OCI-LY7 (cell line): Measurements from ENCODE around the gene JAZF1.

ENCODE experiments used
- CTCF ChIP-seq: fragments of 200-600 bp; sonication (generic); conservative IDR thresholded peaks from 2 replicates; pipeline ENCODE4 v1.5.1; 2014; ENCODE audit warnings: mild to moderate bottlenecking, antibody characterized with exemption, low read length, moderate library complexity, mixed read lengths
- EZH2phosphoT487 ChIP-seq: fragments of 200-600 bp; sonication (generic); IDR thresholded peaks from 2 replicates; pipeline ENCODE4 v1.6.1; 2018; ENCODE audit warnings: low read depth, borderline replicate concordance, mild to moderate bottlenecking, mixed run types, antibody characterized with exemption, low read length, moderate library complexity, mixed read lengths

GRCh38 chr7:28179120-28180030, 1.2 kb downstream of the JAZF1 start:
- TF ChIP-seq CTCF (no peak), EZH2phosphoT487 (no peak)
